ENCODE results near the gene HMCN2. TPM values are rescaled to one million over a fixed set of nuclear protein-coding genes. Genes with fewer than 3 reads are reported as not detected.

HMCN2 gene
- total RNA-seq, 1 donor from 2014 or later = 0.64 TPM

DNA sequence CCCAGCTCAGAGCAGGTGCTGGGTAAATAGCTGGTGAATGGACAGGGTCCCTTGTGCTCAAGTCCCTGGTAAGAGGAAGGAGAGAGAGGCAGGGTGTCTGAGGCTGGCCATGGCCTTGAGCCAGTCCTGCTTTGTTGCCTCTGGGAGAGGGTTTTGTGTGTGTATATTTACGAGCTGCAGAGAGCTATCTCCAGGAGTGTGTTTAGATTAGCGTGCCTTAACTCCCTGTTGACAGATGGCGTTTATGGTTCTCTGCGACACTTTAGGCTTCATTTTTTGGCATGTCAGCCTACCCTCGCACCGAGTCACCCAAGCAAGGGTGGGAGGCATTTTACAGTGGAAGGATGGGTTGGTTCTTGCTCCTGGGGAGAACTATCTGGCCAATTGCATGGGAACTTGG lies 22.2 kb downstream of the HMCN2 start:
- DNase-seq (ENCODE audit: extremely low read depth, low read depth, low spot score) = no peak

DNA sequence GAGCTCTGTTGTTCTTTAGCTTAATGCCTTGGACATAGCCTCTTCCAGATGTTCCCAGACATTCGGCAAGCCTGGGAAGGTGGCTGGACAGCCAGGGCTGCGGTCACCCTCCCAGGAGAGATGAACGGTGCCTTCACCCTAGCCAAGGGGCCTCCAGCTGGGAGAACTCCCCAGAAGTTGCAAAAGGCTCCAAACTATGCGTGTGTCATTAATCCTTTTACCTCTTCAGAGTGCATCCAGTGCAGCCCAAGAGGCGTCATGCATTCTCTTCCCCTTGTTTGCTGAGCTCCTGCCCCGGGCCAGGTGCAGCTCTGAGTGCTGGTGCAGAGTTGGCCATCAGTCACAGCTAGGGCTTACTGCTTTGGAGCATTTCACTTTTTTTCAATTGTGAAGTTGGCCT lies 22.8 kb downstream of the HMCN2 start:
- no peak for DNase-seq (ENCODE audit: extremely low read depth, low read depth, low spot score)

DNA sequence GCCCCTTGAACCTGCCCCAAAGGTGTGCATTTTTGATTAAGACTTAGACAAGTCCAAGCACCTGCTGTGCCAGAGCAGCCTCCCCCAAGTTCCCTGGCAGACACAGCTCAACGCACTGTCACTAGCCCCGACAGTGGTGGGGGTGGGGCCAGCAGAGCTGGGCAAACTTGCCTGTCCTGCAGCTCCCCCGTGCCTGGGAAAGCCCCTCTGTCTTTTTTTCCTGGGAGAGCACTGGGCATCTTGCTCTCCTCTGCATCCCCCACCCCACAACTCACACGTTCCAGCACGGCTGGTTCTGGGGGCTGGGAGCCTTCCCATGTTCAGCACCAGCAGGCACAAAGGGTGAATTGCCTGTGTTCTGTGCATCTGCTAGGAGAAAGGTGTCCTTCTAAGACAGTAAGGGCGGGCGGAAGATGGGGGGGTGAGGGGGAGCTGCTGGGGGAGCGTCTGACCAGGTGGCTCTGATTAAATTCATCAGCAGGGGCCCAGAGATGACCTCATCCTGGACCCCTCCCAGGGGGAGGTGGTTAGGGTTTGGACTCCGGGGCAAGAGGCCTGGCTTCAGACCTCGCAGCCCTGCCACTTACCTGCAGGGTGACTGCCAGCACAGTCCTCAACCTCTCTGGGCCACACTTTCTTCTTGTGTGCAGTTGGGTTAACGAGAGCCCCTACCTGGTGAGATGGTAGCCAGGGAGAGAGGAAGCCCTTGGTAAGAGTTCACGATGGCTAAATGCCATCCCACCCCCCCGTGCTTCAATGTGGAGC lies 23.5 kb downstream of the HMCN2 start:
- DNase-seq (ENCODE audit: extremely low read depth, low read depth, low spot score) = no peak

DNA sequence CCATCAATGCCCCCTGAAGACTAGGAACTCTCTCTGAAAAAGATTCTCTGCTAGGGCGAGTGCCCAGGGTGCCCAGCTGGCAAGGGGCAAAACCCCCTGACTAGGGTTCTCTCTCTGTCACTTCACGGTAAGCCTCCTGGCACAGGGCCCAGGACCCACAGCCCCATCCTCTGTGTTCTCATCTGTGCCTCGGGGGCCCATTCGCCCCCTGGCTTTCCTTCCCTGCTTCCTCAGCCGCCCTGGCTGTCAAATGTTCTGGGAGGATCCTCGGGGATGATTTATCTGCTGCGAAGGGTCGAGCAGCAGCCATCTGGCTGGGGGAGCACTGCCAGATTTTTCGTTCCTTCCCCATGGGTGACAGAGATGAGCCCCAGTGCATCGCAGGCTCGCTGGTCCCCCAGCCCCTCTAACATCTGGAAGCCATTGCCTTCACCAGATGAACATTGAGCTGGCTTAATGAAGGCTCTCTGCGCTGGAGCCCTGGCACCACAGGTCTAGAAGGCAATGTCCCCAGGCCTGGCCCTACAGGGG lies 24.2 kb downstream of the HMCN2 start:
- DNase-seq (ENCODE audit: extremely low read depth, low read depth, low spot score) = no peak

DNA sequence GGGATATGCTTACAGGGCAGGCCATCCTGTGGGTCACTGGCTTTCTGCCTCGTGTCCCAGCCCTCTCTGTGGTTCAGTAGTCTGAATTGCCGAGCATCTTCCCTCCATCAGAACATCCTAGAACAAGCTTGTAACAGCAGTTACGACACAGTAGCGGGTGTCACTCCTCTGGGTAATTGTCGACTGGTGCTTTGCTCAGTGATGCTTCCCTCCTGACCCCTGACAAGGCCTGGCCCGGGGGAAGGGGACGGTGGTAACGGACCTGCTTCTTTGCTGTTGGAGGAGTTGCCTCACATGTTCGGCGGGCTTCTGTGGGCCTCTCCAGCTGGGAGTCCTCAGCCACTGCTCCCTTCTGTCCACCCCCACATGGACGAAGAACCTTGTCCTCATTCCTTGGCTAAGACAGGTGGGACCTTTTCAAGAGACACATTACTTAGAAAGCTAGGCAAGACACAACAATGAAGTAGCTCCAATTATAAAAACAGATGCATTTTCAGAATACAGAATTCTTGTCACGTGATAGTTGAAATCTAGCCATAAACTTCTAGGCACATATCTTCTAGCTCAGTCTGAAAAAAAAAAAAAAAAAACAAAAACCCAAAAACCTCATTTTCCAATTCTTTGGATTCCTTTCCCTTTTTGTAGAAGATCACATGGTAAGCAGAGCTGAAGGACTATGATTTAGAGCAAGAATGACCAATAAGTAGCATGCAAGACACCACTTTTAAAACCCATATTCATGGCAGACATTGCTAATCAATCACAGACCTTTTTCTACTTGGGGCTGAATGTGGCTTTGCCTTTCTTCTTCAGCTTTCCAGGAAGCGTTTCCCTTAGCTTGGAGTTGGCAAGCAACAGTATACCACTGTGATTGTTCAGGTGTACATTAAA lies 25.0 kb downstream of the HMCN2 start:
- DNase-seq (ENCODE audit: extremely low read depth, low read depth, low spot score) = no peak

DNA sequence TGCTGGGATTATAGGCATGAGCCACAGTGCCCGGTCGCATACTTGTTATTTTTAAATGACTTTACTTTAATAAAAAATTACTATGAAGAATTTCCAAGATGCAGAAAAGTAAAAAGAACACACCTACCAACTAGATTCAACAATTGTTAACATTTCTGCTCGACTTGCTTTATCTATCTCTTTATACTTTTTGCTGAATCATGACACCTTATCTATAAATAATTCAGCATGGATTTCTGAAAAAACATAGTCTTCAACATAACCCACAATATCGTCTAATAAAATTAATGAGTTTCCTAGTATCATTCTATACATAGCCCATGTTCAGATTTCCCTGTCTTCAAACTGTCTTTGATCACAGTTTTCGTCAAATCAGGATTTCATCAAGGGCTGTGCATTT lies 25.9 kb downstream of the HMCN2 start:
- DNase-seq (ENCODE audit: extremely low read depth, low read depth, low spot score) = no peak

DNA sequence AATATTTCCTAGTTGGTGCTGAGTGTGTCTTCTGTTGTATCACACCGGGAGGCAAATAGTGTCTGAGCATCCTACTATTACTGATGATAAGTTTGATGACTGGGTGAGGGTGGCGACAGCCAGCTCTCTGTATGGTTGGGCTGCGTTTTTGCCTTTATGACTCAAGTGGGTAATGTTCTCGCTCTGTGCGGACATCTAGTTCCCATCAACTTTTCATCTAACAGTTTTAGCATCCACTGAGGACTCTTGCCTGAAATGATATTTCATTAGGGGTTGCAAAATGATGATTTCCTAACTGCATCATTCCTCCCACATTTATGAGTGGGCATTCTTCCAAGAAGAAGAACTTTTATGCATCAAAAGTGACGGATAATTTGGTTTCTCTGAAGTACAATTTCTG lies 26.5 kb downstream of the HMCN2 start:
- no peak for DNase-seq (ENCODE audit: extremely low read depth, low read depth, low spot score)

DNA sequence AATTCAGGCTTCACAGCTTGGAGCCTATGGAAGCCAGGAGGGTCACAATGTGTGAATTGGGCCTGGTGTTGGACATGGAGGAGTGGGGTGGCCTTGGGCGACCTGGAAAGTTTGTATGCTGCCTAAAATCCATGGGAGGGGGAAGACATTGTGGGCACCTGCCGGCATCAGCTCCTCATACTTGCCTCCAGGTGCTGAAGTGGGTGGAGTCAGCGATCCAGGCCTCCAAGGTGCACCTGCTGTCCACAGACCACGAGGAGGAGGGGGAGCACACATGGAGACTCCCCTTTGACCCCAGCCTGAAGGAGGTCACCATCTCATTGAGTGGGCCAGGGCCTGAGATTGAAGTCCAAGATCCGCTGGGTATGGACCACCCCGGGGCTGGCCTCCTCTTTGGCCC lies 29.1 kb downstream of the HMCN2 start:
- no peak for DNase-seq (ENCODE audit: extremely low read depth, low read depth, low spot score)

DNA sequence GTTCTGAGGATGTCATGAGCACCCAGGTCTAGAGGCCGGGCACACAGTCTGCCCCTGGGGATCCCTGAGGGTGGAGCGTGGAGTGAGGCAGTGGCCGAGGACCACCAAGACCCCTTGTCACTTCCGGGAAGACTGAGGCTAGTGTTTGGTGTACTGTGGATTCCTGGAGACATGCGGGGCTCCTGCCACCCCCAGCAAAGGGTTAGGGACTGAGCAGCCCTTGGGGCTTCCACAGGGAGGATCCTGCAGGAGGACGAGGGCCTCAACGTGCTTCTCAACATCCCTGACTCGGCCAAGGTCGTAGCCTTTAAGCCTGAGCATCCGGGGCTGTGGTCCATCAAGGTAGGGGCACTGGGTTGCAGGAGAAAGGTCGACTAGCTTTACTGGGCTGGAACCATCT lies 29.9 kb downstream of the HMCN2 start:
- DNase-seq (ENCODE audit: extremely low read depth, low read depth, low spot score) = no peak

DNA sequence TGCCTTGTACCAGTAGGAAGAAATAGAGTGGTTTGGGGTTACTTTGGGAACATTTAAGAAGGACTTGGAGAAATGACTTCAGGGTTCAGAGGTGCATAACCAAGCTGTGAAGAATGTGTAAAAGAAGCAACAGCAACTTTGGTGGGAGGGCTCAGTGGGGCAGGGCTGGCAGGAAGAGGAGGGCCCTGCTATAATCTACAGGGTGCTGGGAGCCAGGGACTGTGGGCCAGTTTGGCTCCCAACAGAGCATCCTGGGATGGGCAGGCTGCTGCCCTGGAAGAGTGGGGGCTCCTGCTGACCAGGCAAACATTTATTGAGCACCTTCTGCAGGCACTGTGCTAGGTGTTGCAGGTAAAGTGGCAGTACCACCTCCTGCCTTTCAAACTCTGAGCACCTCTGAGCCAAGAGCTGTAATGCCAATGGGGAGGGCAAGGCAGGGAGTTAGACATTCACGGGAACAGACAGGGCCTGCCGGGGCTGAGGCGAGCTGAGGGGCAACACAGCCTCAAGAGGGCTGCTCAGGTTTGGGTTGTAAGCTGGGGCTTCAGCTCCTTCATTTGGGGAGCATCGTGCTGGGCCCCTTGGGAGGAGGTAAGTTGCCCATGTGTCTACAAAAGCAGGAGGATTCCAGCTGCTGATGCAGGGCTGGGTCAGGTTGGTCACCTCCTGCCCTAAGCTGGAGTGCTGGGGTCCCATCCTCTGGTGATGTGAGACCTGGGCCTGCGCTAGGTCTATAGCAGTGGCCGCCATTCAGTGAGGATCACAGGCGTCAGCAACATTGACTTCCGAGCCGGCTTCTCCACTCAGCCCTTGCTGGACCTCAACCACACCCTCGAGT lies 30.6 kb downstream of the HMCN2 start:
- no peak for DNase-seq (ENCODE audit: extremely low read depth, low read depth, low spot score)

DNA sequence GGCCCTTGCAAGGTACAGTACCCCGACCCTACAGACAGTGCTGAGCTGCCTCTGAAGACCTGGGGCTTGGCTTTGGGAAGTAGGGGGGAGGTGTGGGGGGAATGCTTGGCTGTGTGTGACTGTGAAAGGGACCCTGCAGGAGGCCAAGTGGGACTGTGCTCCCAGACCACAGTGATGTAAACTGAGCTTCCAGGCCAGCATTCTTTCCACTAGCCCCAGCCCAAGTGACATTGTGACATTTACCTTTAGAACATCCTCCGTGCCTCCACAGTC lies 31.2 kb downstream of the HMCN2 start:
- no peak for DNase-seq (ENCODE audit: extremely low read depth, low read depth, low spot score)

DNA sequence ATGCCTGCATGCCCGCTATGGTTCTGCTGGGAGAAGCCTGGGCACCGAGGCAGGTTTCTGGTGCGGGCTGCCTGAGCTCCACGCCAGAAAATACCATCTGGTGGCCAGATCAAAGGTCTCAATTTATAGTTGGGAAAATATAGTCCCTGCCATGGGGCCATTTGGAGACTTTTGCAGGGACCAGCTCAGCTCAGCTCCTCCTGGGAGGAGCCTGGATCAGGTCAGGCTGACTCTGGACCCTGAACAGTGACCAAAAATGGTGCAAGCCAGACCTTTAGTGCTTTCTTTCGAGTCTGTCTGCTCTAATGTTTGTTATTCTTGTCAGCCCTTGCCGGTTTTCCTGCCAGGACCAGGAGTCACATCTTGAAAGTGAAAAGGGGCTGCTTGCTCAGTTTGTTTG lies 31.8 kb downstream of the HMCN2 start:
- DNase-seq (ENCODE audit: extremely low read depth, low read depth, low spot score) = no peak

DNA sequence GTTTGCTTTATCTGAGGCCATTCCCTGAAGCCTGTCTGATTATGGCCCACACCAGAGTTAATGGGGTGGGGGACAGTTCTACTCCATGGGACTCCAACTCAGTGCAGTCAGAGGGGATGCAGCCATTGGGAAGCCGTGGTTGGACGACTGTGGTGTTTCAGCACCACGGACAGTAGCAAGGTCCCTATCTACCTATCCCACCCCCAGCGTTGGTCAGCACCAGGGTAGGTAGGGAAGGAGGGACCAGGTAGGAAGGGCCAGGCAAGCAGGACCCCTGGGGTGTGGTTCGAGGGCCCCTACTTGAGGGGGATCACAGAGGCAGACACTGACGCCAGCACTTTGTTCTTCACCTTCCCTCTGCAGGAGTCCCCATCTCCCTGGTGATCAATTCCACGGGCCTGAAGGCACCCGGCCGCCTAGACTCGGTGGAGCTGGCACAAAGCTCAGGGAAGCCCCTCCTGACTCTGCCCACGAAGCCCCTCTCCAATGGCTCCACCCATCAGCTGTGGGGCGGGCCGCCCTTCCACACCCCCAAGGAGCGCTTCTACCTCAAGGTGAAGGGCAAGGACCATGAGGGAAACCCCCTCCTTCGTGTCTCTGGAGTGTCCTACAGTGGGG lies 33.2 kb downstream of the HMCN2 start:
- no peak for DNase-seq (ENCODE audit: extremely low read depth, low read depth, low spot score)

DNA sequence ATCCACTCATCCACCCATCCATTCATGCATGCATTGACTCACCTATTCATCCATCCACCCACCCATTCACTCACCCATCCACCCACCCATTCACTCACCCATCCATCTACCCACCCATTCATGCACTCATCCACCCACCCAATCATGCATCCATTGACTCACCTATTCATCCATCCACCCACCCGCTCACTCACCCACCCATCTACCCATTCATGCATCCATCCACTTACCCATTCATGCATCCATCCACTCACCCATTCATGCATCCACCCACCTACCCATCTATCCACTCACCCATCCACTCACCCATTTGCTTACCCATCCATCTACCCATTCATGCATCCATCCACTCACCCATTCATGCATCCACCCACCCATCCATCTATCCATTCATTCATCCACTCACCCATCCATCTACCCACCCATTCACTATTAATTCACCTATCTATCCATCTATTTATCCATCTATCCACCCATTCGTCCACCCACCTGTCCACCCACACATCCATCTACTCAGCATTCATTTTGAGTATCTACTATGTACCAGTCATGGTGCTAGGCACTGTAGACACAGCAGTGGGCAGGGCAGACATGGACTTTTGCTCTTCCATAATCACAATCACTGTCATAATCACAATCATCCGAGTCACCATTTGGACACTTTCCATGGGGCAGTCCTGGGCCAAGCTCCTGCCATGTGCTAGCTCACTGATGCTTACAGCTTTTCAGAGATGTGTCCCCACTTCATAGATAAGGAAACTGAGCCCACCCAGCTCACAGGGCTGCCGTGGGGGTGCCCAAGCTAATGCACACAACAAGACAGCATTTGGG lies 34.4 kb downstream of the HMCN2 start:
- DNase-seq (ENCODE audit: extremely low read depth, low read depth, low spot score) = no peak

DNA sequence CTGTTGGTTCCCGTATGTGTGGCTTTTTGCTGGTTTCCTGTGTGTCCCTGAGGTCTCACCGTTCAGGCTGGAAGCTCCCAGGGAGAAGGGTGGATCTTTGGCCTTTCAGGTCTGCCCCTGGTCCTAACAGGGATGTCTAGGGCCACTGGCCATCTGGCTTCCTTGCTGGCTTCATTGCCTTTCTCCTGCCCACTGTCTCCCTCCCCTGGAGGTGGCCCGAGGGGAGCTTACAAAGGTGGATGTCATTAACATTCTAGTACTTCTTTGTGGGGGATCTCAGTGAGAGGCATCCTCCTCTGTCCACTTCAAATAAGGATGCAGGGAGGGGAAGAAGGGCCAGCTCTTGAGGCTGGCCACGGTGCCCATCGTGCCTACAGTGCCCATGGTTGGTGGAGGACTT lies 35.2 kb downstream of the HMCN2 start:
- DNase-seq (ENCODE audit: extremely low read depth, low read depth, low spot score) = no peak

DNA sequence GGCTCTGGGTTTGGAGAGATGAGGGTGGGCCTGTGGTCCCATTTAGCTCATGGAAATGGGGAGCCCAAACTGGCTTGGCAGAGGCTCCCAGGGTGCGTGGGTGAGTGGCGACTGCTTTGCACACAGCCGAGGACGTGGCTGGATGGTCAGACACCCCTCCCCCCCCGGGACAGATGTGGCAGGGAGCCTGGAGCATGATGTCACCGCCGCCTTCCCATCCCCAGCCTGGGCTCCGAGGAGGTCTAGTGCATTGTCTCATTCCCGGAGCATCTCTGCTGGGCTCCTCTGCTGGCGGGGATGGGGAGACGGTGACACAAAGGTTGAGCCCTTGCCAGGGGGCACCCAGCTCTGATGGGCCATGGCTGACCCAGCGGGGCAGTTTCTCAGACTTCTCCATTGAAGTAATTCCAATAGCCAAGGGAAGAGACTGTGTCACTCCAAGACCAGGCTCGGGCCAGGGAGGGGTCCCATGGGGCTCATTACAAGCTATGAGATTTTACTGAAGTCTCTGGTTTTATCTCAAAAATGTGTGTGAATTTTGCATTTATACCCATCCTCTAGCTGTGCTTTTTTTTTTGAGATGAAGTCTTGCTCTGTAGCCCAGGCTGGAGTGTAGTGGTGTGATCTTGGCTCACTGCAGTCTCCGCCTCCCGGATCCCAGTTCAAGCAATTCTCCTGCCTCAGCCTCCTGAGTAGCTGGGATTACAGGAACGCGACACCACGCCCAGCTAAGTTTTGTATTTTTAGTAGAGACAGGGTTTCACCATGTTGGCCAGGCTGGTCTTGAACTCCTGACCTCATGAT lies 36.1 kb downstream of the HMCN2 start:
- no peak for DNase-seq (ENCODE audit: extremely low read depth, low read depth, low spot score)

DNA sequence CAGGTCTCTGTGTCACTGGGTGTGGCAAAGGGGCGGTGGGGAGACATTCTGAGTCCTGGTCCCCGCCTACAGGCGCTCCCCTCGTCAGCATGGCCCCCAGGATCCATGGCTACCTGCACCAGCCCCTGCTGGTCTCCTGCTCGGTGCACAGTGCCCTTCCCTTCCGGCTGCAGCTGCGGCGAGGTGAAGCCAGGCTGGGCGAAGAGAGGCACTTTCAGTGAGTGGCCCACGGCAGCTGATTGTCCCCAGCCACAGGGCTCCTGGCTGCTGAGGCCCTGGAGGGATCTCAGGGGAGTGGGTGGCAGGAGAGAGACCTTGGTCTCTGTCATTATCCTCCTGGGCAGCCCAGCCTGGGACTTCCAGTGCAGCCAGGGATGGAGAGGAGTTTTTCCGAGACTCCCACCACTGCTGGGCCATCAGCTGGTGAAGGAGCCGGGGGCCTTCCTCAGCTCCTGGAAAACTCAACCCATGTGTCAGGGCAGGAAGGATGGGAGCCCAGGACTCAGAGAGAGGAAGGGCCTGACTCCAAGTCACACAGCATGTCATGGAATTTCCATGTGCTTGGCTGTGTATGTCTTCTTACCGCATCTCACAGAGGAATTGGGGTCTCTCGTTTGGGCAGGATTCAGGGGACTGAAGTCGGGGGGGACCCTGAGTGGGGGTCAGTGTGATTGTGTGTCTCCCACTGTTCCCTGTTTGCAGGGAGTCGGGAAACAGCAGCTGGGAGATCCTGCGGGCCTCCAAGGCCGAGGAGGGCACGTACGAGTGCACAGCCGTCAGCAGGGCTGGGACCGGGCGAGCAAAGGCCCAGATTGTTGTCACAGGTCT lies 37.4 kb downstream of the HMCN2 start:
- DNase-seq (ENCODE audit: extremely low read depth, low read depth, low spot score) = no peak

DNA sequence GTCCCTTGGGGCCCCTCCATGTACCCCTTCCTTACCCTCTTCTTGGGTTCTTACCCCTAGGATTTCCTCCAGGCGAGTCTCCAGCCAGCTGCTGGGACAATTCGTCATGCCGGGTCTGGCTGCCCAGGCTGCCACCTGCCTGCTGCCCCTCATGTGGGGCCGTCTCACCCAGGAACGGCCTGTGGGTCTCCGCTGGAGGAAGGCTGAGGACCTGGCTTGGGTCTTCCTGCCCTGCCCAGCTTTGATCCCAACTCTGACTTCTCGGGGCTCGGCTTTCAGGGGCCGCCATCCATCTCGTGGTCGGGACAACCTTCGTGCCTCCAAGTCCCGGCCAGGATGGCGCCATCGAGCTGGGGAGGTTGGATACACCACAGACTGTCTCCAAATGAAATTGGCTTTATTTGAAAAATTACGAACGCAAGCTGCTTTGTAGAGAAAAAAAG lies 38.1 kb downstream of the HMCN2 start:
- DNase-seq (ENCODE audit: extremely low read depth, low read depth, low spot score) = no peak

All from glomerular endothelial cell (primary cell).